ENCODE results near the gene NPR2. TPM values are rescaled to one million over a fixed set of nuclear protein-coding genes. Genes with fewer than 3 reads are reported as not detected.

Gene NPR2

DNA sequence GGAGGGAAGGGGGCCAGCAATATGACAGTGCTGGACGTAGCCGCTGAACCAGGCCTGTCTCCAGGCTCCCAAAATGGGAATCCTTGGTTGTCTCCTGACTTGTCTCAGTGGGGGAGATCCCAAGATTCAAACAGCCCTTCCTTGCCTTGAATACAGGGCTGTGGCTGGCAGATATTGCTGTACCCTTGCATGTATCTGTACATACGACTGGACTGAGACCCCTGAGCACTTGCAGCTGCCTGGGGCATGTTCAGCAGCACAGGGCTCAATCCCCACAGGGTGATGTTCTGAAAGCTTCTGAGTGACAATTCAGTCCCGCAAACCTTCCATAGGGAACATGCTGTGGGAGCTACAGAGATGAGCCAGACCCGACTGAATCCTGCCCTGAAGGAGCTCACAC is 65.5 kb downstream of the NPR2 start:
- H3K4me2 ChIP-seq (ENCODE audit: low read length, poor library complexity, severe bottlenecking), result no peak overlapping the region
- no peak overlapping the region for H4K91ac ChIP-seq (ENCODE audit: low read length)
- WGBS, result 88% methylated on average over 5 of the region's 5 CpGs
- H2AK5ac ChIP-seq (ENCODE audit: low read length, severe bottlenecking), result no peak overlapping the region
- no peak overlapping the region for H3K4me3 ChIP-seq (ENCODE audit: insufficient read depth in 1 of 2, low read depth in 1 of 2, low read length in 2 of 2)
- no peak overlapping the region for H3K27ac ChIP-seq (ENCODE audit: low read length, poor library complexity, severe bottlenecking)
- H2BK12ac ChIP-seq (ENCODE audit: low read length in 2 of 2), result no peak overlapping the region
- no peak for DNase-seq
- H3K14ac ChIP-seq (ENCODE audit: low read length in 2 of 2), result no peak overlapping the region
- no peak overlapping the region for H3K18ac ChIP-seq (ENCODE audit: low read depth in 1 of 2, low read length in 2 of 2)
- H3K4me1 ChIP-seq (ENCODE audit: control insufficient read depth, insufficient read depth, low read depth, low read length), result no peaks in the 10 kb centered on the region
- peaks cover 21 to 46% of the 10 kb centered on the region in 2 experiments for H3K27me3 ChIP-seq (ENCODE audit: control insufficient read depth in 1 of 2, insufficient read depth in 1 of 2, low read length in 2 of 2)
- no peak overlapping the region for H2BK5ac ChIP-seq (ENCODE audit: low read depth, low read length, poor library complexity, severe bottlenecking)
- H2AFZ ChIP-seq (ENCODE audit: low read depth, low read length), result no peak overlapping the region
- no peaks in the 10 kb centered on the region for H3K79me1 ChIP-seq (replicated peaks; ENCODE audit: low read length, poor library complexity, severe bottlenecking)
- H3K9me3 ChIP-seq (ENCODE audit: control insufficient read depth, low read length), result no peaks in the 10 kb centered on the region
- no peak overlapping the region for H3K9ac ChIP-seq (ENCODE audit: low read length)
- H3K23ac ChIP-seq (ENCODE audit: low read length in 2 of 2), result no peak overlapping the region
- H4K8ac ChIP-seq (ENCODE audit: low read length), result no peak overlapping the region
- no peak overlapping the region for H2BK15ac ChIP-seq (ENCODE audit: low read depth, poor library complexity, severe bottlenecking)
- no peak overlapping the region for H3K4ac ChIP-seq (ENCODE audit: low read depth in 1 of 2, low read length in 2 of 2)
- H2BK120ac ChIP-seq (ENCODE audit: low read depth, low read length), result no peak overlapping the region
- peaks cover 7 to 12% of the 10 kb centered on the region in 2 experiments for H3K36me3 ChIP-seq (ENCODE audit: control insufficient read depth in 1 of 2, insufficient read depth in 2 of 2, low read depth in 1 of 2, low read length in 2 of 2)

DNA sequence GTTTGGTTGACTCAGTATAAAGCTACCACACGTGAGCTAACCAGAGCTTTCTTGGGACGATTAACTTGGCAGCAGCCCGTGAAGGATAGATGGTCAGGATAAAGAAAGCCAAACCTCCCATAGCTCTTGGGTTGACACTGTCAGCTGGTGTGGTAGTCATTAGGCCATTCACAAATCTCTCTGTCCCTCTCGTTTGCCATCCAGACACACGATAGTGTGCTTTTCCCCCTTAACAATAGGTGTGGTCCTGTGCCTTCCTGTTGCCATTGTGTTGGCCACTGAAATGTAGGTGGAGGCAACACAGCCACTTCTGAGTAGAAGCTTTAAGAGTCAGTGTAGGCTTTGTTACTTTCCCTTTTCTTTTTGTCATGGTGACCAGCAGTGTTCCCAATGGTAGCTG is 67.1 kb downstream of the NPR2 start:
- H2BK120ac ChIP-seq (ENCODE audit: low read depth, low read length), result no peak overlapping the region
- WGBS, result 92% methylated on average over 5 of the region's 5 CpGs
- H3K4me3 ChIP-seq (ENCODE audit: insufficient read depth in 1 of 2, low read depth in 1 of 2, low read length in 2 of 2), result no peak overlapping the region
- H2AFZ ChIP-seq (ENCODE audit: low read depth, low read length), result no peak overlapping the region
- no peak overlapping the region for H3K18ac ChIP-seq (ENCODE audit: low read depth in 1 of 2, low read length in 2 of 2)
- H3K36me3 ChIP-seq (ENCODE audit: control insufficient read depth in 1 of 2, insufficient read depth in 2 of 2, low read depth in 1 of 2, low read length in 2 of 2), result peaks cover 0 to 5% of the 10 kb centered on the region in 2 experiments
- no peak overlapping the region for H3K4ac ChIP-seq (ENCODE audit: low read depth in 1 of 2, low read length in 2 of 2)
- H3K4me1 ChIP-seq (ENCODE audit: control insufficient read depth, insufficient read depth, low read depth, low read length), result no peaks in the 10 kb centered on the region
- H2BK15ac ChIP-seq (ENCODE audit: low read depth, poor library complexity, severe bottlenecking), result no peak overlapping the region
- no peak overlapping the region for H3K4me2 ChIP-seq (ENCODE audit: low read length, poor library complexity, severe bottlenecking)
- no peak overlapping the region for H3K9ac ChIP-seq (ENCODE audit: low read length)
- H3K79me1 ChIP-seq (replicated peaks; ENCODE audit: low read length, poor library complexity, severe bottlenecking), result no peaks in the 10 kb centered on the region
- no peak for DNase-seq
- H3K23ac ChIP-seq (ENCODE audit: low read length in 2 of 2), result no peak overlapping the region
- no peak overlapping the region for H2BK12ac ChIP-seq (ENCODE audit: low read length in 2 of 2)
- no peak overlapping the region for H2AK5ac ChIP-seq (ENCODE audit: low read length, severe bottlenecking)
- H2BK5ac ChIP-seq (ENCODE audit: low read depth, low read length, poor library complexity, severe bottlenecking), result no peak overlapping the region
- H3K27ac ChIP-seq (ENCODE audit: low read length, poor library complexity, severe bottlenecking), result no peak overlapping the region
- peaks cover 37 to 61% of the 10 kb centered on the region in 2 experiments for H3K27me3 ChIP-seq (ENCODE audit: control insufficient read depth in 1 of 2, insufficient read depth in 1 of 2, low read length in 2 of 2)
- no peak overlapping the region for H3K14ac ChIP-seq (ENCODE audit: low read length in 2 of 2)
- H4K8ac ChIP-seq (ENCODE audit: low read length), result no peak overlapping the region
- H3K9me3 ChIP-seq (ENCODE audit: control insufficient read depth, low read length), result no peaks in the 10 kb centered on the region
- no peak overlapping the region for H4K91ac ChIP-seq (ENCODE audit: low read length)

Small RNA genes within 50 kb of the gene (small RNA-seq; reads per million reads assigned to genes)
- not detected for gene HINT2 (ENCODE audit: low read depth)
